ENCODE data around the gene MVB12B.

MVB12B gene

DNA sequence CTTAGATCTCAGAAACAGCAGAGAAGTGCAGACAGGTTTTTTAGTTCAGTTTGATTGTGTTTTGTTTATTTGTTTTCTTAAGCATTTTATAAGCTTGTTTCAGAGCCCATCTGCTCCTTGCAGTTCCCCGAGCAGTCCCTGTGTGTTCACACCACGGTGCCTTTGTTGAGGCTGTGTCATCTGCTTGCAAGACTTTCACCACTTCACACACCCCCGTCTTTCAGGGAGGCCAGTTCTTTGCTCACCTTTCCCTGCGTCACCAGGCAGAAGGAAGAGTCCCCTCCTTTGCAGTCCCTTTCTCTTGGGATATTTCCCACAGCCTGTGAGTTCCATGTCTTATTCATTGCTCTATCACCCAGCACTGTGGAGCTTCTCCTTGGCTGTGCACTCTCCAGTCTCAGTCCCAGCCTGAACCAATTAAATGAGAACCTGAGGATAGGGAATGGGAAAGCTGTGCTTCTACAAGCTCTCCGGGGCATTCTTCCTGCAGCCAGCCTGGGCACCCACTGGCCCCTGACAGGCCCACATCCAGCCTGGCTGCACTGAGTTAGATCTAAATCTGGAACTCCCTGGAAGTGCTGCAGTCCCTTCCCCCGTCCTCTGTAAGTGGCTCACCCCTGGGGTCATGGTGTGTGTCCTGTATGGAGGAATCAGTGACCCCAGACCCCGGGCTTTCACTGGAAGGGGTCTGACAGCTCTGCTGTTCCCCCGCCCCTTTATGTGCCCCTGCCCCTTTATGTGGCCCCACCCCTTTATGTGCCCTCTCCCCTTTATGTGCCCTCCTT is 5.5 kb downstream of the MVB12B start:
- no peak for DNase-seq (ENCODE audit: low read depth in 2 of 2)

DNA sequence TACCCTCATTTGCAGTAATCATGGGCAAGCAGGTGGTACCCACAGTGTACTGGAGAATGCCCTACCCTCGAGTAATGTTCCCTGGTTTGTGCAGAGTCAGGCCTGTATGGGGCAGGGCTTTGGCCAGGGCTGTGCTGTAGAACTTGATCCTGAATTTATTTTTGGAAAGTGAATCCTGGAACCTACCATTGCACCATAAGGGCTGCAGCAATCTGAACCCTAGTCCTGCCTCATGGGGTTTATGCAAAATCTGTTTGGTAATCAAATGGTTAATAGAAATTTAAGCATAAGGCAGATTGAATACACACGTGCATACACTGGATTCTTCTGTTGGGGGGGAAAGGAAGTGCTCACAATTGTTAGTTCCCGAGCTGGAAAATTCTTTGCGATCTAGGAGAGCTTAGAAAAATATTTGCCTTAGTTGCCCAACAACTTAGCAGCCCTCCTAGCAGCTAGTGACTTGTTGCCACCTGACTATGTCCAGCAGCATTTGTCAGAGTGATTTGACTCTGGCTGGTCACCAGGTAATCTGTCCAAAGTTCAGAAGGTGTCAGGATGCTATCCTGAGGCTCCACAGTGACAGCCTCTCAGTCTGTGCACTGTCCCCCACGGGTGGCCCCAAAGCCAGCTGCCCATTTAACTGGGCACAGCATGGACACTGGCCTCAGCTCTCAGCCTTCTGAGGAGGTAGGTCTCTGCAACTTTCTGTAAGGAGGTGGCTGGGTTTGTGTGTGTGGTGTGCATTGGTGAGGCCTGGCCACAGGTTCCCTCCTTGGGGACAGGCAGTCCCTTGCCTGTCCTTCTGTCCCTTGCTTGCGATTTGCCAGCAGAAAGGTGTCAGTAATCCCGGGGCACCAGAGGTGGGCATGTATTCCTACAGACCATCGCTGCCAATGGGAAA is 8.3 kb downstream of the MVB12B start:
- no peak for DNase-seq (ENCODE audit: low read depth in 2 of 2)

DNA sequence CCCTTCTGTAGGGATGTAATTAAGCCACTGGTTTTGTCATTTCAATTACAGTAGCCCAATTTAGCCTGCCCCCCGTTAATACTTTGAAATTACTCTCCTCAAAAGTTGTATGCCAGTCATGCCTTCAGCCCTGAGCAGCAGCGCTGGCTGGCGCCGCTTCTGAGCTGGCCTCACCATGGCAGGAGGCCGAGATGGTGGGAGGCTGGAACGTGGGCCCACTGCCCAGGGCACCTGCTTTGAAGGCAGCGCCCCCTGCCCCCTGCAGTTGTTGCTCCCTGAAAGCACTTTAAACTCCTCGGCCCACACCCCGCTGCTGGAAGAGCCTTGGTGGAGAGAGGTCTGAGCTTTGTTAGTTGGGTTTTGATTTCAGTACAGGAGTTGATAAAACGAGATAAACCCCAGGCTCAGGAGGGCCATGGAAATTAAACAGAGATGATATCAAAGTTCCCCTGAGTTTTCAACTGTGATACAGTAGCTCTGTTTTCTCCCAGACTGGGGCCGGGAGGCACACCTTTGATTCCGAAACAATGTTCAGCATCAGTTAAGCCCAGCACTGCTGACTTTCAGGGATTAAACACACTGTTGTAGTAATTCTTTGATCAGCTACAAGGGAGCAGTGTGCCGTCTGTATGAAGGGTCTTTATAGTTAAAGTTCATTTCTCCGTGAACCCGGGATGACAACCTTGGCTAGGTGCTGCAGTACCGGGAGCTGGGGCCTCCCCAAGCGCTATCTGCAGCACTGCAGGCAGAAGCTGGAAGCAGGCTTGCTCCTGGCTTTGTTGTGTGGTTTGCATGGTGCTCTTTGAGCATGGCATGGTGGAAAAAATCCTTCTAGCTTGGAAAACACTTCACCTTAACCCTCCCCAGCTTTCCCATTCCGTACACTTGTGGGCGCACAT is 9.5 kb downstream of the MVB12B start:
- no peak for DNase-seq (ENCODE audit: low read depth in 2 of 2)

DNA sequence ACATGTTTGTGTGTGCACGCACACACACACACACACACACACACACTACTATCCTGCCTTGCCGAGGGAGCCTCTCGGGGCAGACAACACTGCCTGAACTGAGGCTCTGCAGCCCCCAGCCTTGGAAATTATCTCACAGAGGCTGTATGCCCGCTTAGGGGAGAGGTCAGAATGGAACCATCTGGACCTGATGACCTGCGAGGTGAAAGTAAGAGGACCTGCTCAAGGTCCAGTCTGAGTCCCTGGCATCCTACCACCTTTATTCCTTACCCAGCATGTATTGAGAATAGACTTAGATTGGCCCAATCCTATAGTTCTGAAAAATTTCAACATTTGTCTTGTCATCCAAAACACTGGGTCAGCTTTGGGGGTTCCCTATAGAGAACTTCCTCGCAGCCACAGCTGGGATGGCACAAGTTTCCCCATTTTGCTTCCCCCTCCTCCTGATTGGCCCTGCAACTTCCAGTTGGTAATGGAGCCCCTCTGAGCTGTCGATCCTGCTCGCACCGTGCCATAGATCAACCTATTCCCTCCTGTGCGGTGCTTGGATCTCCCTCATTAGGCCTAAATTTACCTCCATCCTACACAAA is 10.2 kb downstream of the MVB12B start:
- no peak for DNase-seq (ENCODE audit: low read depth in 2 of 2)

DNA sequence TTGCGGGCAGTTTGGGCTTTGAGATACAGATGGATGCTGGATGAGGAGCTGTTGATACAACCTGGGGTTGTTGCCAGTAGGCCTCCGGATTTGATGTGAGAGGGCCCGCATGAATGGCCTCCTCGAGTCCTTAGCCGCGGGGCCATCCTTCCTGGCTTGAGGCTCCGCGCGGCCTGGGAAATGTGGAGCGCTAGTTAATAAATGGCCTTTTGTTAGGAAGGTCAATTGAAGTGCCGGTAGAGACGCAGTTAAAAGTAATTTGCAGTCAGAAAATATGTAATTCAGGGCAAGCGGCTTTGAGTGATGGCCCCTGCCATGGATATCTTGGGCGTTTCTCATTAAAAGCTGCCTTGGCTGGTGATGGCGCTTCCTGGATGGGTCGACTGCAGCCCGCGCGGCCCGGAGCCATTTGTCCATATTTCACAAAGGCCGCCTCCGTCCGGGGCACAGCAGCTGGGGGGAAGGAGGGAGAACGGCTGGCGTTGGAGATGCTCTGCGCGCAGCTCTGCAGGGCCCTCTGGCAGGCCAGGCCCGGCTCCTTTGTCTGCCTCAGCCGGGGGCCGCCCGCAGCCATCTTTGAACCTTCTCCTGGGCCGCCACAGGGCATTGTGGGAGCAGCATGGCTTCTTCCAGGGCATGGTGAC is 11.2 kb downstream of the MVB12B start:
- DNase-seq (ENCODE audit: low read depth in 2 of 2) = no peak

DNA sequence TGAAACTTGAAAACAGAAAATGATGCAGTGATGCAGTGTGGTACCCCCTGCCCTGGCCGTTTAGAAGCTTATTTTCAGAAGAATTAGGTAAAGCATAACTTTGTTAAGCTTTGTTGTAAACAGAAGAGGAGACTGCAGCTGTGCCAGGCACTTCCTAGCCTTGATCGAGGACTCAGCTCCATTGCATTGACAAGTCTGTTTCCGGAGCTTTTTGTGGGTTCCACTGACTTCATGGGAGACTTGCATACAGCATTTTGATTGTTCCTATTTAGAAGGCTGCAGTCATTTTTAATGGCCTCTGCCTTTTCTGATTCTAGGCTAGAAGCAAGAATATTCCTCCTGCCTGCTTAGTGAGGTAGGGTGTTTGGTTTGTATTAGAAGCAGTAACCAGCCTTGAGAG is 12.3 kb downstream of the MVB12B start:
- DNase-seq (ENCODE audit: low read depth in 2 of 2) = no peak

DNA sequence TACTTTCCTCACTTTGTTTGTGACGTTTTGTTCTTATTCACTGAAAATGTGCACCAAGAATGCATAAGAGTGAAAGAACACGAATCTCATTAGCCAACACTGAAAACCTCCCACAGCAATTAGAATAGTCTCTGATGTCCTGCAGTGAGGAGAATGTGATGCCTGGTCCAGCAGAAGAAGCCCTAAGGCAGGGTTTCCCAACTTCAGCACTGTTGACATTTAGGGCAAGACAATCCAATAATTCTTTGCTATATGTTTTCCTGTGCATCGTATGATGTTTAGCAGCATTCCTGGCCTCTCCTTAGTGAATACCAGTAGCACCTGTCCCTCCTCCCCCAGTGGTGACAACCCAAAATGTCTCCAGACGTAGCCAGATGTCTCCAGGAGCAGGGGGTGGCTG is 14.8 kb downstream of the MVB12B start:
- no peak for DNase-seq (ENCODE audit: low read depth in 2 of 2)

DNA sequence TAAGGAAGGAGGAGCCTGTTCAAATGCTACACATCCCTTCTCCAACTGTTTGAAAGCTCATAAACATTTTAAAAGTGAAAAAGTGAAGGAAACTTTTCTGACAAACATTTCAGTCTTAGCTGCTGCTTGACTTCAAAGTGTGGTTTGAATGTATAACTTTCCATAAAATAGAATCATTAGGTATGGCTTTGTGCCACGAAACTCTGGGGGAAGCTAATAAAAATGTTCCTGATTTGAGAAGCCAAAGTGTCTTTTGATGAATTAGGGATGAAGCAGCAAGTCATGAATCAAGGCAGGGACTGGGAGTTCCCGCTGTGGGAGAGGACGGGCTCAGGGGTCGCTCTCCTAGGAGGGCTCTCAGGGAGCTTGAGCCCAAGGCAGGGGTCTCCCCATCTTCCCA is 15.3 kb downstream of the MVB12B start:
- no peak for DNase-seq (ENCODE audit: low read depth in 2 of 2)

DNA sequence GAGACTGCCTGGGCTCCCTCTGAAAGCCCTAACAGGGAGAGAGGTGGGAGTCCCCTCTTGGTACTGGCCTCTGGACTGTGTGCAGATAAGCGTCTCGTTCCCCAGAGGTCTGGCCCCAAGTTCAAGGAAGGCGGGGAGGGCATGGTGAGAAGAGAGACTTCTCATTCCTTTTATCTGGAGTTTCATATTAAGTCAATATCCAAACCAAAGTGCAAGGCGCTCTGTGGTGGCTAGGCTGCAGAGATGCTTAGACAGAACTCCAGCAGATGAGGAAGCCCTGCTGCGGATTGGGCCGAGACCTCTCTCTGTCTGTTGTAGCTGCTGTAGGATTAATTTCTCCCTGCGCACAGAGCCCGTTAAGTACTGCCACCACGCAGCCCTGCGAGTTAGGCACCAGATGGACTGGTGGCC is 16.0 kb downstream of the MVB12B start:
- no peak for DNase-seq (ENCODE audit: low read depth in 2 of 2)

DNA sequence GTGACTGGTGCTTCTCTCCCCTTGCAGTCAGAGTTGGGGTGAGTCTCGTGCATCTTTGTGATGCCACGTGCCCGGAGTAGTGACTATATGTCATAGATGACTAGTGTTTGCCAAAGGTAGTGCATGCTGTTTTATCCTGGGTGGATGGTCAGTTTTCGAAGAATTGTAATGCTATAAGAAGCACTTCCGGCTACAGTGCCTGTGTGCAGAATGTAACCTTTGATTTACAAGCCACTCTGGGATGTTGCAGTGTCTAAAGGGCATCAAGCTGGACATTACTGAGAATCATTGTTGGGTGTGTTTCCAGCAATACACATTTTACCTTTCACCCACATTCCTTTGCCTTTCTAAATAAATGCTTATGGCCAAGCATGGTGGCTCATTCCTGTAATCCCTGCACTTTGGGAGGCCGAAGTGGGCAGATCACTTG is 16.7 kb downstream of the MVB12B start:
- DNase-seq (ENCODE audit: low read depth in 2 of 2) = no peak

DNA sequence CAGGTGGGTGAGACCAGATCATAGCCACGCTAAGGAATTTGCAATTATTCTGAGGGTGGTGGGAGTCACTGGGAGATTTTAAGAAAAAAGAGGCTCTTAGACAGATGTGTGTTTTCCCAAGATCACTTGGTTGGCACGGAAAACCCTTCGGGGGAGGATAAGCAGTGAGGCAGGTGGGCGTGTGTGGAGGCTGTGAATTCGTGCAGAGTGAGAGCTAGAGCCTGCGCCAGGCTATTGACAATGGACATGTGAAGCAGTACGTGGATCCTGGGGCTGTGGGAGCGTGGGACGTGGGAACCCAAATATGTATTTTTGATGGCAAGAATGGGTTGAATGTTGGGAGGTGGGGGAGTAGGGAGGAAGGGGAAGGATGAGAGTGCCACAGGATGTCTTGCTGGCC is 19.4 kb downstream of the MVB12B start:
- DNase-seq (ENCODE audit: low read depth in 2 of 2) = no peak

DNA sequence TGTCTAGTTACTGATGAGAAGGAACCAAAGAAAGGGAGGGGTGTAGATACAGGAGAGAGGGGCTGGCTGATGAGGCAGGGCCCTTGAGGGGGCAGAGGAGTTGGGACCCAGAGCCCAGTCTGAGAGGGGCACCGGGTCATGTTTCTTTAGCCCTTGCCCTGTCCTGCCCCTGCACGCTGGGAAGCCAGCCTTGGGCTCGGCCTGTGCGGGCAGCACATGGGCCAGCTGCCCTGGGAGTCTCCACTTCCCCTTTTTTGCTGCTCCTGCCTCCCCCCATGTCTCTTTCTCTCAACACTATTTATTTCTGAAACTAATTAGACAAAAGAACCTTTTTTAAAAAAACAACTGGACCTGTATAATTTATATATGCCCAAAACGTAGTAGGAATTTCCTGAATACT is 20.5 kb downstream of the MVB12B start:
- no peak for DNase-seq (ENCODE audit: low read depth in 2 of 2)

DNA sequence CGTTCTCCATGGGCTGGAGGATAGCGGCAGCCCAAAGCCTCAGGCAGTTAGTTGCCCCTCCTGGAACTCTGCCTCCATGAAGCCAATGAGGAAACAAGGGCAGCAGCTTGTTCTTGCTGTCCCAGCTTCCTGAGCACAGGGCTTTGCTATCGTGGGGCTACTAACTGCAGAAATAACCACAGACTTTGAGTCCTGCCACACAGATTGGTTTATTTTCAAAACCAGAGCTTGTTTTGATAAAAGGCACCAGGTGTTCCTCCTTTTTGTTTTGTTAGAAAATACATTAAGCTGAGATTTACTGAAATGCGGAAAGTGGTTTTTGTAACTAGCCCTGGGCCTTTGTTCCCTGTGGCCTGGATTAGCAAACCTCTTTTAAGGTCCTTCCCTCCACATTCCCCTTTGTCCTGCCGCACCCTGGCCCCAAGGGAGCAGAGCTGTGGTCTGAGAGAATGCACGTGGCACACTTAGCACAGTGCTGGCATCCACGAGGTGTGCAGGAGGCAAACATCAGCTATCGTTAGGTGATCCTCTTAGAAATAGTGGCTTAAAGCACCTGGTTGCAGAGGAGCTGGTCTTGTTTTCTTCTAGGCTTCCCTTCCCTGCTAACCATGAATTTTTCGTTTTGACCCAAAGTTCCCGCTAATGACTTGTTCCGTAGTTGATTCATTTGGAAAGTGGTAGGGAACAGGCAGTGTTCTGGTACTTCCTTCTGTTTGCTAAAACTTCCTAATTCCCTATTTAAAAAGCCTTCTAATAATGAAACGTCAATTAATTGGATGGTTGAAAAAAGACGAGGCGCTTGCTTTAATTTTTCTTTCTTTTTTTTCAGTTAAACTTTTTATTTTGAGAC is 21.5 kb downstream of the MVB12B start:
- DNase-seq (ENCODE audit: low read depth in 2 of 2) = no peak

DNA sequence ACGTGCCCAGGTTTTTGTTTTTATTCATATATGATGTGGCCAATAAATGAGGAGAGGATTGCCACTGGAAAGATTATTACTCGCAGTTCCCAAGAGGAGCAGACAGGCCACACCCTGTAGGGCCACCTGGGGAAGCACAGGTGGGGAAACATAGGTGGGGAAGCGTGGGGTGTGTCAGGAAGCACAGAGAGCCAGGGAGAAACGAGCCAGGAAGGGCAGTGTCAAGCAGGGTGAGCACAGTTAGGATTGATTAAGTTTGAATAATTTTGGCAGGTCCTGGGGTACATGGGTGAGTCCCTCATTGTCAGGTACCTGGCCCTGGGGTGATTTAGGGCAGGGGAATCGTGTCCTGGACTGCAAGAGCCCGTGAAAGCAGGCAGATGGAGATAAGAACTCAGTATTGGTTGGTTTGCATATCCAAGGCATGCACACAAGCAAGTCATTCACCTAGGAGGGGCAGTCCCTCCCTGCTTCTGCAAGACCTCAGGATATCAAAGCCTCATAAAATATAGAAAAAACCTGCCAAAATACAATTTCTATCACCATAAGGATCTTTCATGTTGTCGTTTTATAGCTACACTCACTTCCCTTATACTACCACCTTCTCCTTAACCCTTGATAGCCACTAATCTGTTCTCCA is 22.4 kb downstream of the MVB12B start:
- no peak for DNase-seq (ENCODE audit: low read depth in 2 of 2)

DNA sequence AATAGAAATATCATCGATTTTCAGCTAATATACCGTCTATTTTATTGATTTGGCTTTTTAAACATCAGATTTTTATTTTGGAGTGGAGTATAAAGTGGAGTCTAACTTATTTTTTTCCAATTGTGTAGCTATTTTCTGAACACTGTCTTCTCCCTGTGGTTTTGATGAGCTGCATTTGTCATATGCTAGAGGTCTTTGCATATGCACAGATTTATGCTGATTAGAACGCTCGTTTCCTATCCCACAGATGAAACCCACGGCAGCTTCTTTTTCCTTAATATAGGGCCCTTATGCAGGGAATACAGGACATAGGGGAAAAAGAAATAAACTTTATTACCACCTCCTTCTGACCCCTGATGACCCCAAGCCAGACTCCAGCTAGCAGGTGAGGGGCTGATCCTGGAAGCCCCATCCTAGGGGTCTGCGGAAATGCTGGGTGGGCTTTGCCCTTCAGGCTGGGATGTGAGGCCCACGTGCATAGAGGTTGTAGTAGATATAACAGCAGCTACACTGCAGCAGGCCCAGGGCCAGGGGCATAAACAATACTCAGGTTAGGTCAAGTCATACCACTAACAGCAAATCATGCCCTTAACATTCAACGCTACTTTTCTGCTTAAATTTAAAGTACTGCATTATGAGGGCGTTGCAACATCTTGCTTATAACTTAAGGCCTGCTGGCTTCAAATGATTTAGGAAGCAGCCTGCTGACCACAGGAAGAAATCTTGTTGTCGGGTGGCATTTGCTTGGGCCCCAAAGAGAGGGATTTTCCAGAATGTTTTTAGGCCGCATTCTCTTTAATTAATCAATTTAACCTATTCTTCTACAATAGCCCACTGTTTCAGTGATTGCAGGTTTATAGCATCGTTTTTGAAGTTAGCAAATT is 28.5 kb downstream of the MVB12B start:
- DNase-seq (ENCODE audit: low read depth in 2 of 2) = no peak

DNA sequence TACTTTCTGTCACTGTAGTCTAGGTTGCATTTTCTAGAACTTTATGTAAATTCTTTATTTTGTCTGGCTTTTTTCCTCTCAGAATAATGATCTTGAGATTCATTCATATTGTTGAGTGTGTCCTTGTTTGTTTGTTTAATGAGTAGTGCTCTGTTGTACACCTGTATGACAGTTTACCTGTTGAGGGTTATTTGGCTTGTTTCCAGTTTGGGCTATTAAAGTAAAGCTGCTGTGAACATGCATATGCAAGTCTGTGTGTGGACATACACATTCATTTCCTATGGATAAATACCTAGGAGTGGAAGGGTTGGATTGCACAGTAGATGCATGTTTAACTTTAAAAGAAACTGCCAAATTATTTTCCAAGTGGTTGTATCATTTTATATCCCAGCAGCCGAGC is 30.4 kb downstream of the MVB12B start:
- no peak for DNase-seq (ENCODE audit: low read depth in 2 of 2)

DNA sequence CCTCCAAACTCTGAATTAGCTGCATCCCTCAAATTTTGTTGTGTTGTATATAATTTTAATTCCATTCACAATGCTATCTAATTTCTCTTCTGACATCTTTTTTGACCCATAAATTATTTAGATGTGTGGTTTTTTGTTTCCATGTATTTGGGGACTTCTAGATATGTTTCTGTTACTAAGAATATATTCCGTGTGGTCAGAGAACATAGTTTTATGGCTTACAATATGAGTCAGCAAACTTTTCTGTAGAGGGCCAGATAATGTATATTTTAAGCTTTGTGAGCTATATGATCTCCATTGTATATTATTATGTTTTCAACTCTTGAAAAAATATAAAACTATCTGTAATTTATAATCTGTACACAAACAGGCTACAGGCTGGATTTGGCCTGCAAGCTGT is 33.4 kb downstream of the MVB12B start:
- no peak for DNase-seq (ENCODE audit: low read depth in 2 of 2)

DNA sequence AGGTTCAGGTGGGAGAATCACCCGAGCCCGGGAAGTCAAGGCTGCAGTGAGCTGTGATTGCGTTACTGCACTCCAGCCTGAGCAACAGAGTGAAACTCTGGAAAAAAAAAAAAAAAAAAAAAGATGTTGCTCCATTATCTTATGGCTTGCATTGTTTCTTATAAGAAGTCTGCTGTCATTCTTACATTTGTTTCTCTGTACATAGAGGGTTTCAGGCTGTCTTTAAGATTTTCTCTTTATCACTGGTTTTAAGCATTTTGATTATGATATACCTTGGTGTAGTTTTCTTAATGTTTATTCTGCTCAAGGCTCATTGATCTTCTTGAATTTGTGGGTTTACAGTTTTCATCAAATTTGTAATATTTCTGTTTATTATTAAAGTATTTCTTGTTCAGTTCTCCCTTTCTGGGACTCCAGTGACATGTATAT is 35.2 kb downstream of the MVB12B start:
- no peak for DNase-seq (ENCODE audit: low read depth in 2 of 2)

DNA sequence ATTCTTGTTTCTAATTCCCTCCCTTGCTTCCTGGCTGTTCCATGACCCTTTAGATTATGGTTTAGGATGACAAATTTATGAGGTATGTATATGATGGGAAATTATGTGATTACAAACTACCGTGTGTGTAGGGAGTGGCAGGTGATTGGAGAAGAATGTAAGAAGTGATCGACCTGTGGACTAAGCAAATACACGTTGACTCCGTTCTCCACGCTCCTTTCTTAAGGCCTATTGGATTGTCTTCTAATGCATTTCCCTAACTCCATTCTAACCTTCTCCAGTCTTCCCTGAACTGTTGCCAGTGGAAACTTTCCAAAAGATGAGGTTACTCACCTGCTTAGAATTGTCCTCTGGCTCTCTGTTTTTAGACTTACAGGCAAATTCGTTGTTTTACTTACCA is 36.6 kb downstream of the MVB12B start:
- DNase-seq (ENCODE audit: low read depth in 2 of 2) = no peak
